PC-3 (cell line): ENCODE data around the gene PIGU. TPM values are rescaled to one million over a fixed set of nuclear protein-coding genes. Genes with fewer than 3 reads are reported as not detected.

Source experiments
- ATAC-seq: fragments of 200-7000 bp; cut with Tn5 transposase; 2 replicates; pipeline ENCODE4 v1.9.1; 2020; ENCODE audit warnings: mild to moderate bottlenecking, moderate library complexity
- BruUV-seq: library from RNA; stranded (reverse); fragments of 400-500 nt; replicated peaks from 2 replicates; lab custom pipeline; 2021; lab: Mats Ljungman, UMichigan
- CTCF ChIA-PET: fragments of 300-600 bp; sonication (Branson Sonifier 250); formaldehyde crosslinking; loops from one replicate; lab custom pipeline; 2022; ENCODE audit warnings: antibody characterized with exemption; lab: Charles Lee
- POLR2A ChIA-PET: fragments of 300-600 bp; sonication (Branson Sonifier 250); formaldehyde crosslinking; loops from one replicate; lab custom pipeline; 2022; ENCODE audit warnings: antibody characterized with exemption; ENCODE audit not compliant: unreplicated experiment; lab: Charles Lee
- DNase-seq: peaks from one replicate; pipeline ENCODE4 v3.0.0-alpha.2; 2015
- H2AFZ ChIP-seq: fragments of 300-600 bp; sonication (generic); 2 replicates; pipeline ENCODE4 v1.6.0; 2016; ENCODE audit warnings: antibody characterized with exemption, low read length
- H3F3A ChIP-seq: fragments of 300-600 bp; sonication (generic); one replicate; pipeline ENCODE4 v1.6.0; 2017; ENCODE audit warnings: antibody characterized with exemption, low read length, control low read depth, mild to moderate bottlenecking; ENCODE audit not compliant: unreplicated experiment
- H3K27ac ChIP-seq: fragments of 300-600 bp; sonication (generic); 2 replicates; pipeline ENCODE4 v1.5.1; 2016; ENCODE audit warnings: mild to moderate bottlenecking, low read length
- H3K27me3 ChIP-seq: fragments of 300-600 bp; sonication (generic); 2 replicates; pipeline ENCODE4 v1.6.1; 2016; ENCODE audit warnings: low read length, mixed read lengths
- H3K36me3 ChIP-seq: fragments of 300-600 bp; sonication (generic); 2 replicates; pipeline ENCODE4 v1.6.1; 2016; ENCODE audit warnings: low read depth, mixed run types, low read length, mixed read lengths
- H3K4me1 ChIP-seq: fragments of 300-600 bp; sonication (generic); 2 replicates; pipeline ENCODE4 v1.5.1; 2016; ENCODE audit warnings: low read length; ENCODE audit not compliant: insufficient read depth
- H3K4me2 ChIP-seq: fragments of 300-600 bp; sonication (generic); 2 replicates; pipeline ENCODE4 v1.6.0; 2016; ENCODE audit warnings: low read length
- H3K4me3 ChIP-seq: fragments of 300-600 bp; sonication (generic); 2 replicates; pipeline ENCODE4 v1.5.1; 2016; ENCODE audit warnings: mild to moderate bottlenecking, low read length, mixed read lengths
- H3K79me2 ChIP-seq: fragments of 300-600 bp; sonication (generic); 2 replicates; pipeline ENCODE4 v1.6.1; 2017; ENCODE audit warnings: low read length, mixed read lengths
- H3K9ac ChIP-seq: fragments of 300-600 bp; sonication (generic); 2 replicates; pipeline ENCODE4 v1.6.0; 2016; ENCODE audit warnings: mild to moderate bottlenecking, low read length
- H3K9me2 ChIP-seq: fragments of 300-600 bp; sonication (generic); replicated peaks from 2 replicates; pipeline ENCODE4 v1.6.1; 2016; ENCODE audit warnings: mixed run types, low read length, mixed read lengths
- H3K9me3 ChIP-seq: fragments of 300-600 bp; sonication (generic); 2 replicates; pipeline ENCODE4 v1.6.1; 2016; ENCODE audit warnings: low read length, mixed read lengths
- H4K20me1 ChIP-seq: fragments of 300-600 bp; sonication (generic); 2 replicates; pipeline ENCODE4 v1.6.1; 2016; ENCODE audit warnings: low read length, mixed read lengths
- CTCF ChIP-seq: fragments of 300-600 bp; sonication (generic); conservative IDR thresholded peaks from 2 replicates; pipeline ENCODE4 v1.5.1; 2017; ENCODE audit warnings: antibody characterized with exemption, low read depth, mild to moderate bottlenecking, low read length
- EZH2 ChIP-seq: fragments of 300-600 bp; sonication (generic); IDR thresholded peaks from one replicate; pipeline ENCODE4 v1.6.1; 2017; ENCODE audit warnings: antibody characterized with exemption, mild to moderate bottlenecking, low read length; ENCODE audit not compliant: unreplicated experiment
- EZH2phosphoT487 ChIP-seq: fragments of 300-600 bp; sonication (generic); IDR thresholded peaks from 2 replicates; pipeline ENCODE4 v1.6.1; 2018; ENCODE audit warnings: mild to moderate bottlenecking, antibody characterized with exemption, low read length, borderline replicate concordance
- intact Hi-C: fragments of 100-400 bp; cut with micrococcal nuclease; formaldehyde crosslinking; loops from 2 replicates; pipeline ENCODE4 v1.9.0; 2023
- total RNA-seq: library from RNA; depleted of rRNA; stranded (reverse); fragments of >200 nt; gene quantifications from 2 replicates; pipeline ENCODE4 v1.2.3, GENCODE V29; 2014

The PIGU gene
- total RNA-seq, 1 experiment from 2014 or later, result 24.5 TPM

GRCh38 chr20:34578521-34578920 is 98.4 kb downstream of the PIGU start:
- no peak for DNase-seq
- no TSS peak for BruUV-seq
- no peak for ATAC-seq
- POLR2A ChIA-PET, result no interaction called here
- H3K9ac ChIP-seq, result peak overlapping the region; percentile 21; the same call in 1 of the 2 replicates
- H3K36me3 ChIP-seq, result no peaks in the 10 kb centered on the region; the same call in 1 of the 2 replicates
- no peak overlapping the region for H3K4me3 ChIP-seq
- peaks cover 6% of the 10 kb centered on the region for H3F3A ChIP-seq
- no peaks in the 10 kb centered on the region for H4K20me1 ChIP-seq
- peaks cover 37% of the 10 kb centered on the region for H3K4me1 ChIP-seq
- CTCF ChIA-PET, result interaction anchor here (0.5 to 2.8 kb wide), 5 partner anchors 127 to 274 kb away, joined by 3 to 37 read pairs (median 6); no protein-coding TSS in a partner anchor
- peak overlapping the region; percentile 56 for H3K4me2 ChIP-seq
- intact Hi-C loops, result no loop called here
- no peaks in the 10 kb centered on the region for H3K79me2 ChIP-seq
- no peak overlapping the region for H2AFZ ChIP-seq
- H3K9me2 ChIP-seq, result no peaks in the 10 kb centered on the region
- TF ChIP-seq EZH2phosphoT487, result no peak
- TF ChIP-seq EZH2, result no peak
- no peak for TF ChIP-seq CTCF
- H3K27ac ChIP-seq, result peak overlapping the region; percentile 29
- no peaks in the 10 kb centered on the region for H3K9me3 ChIP-seq
- H3K27me3 ChIP-seq, result no peaks in the 10 kb centered on the region

GRCh38 chr20:34578025-34578424 is 98.9 kb downstream of the PIGU start:
- Histone ChIP-seq H3K27me3 (no peaks in the 10 kb centered on the region), H3F3A (peaks cover 6% of the 10 kb centered on the region), H3K9me3 (no peaks in the 10 kb centered on the region), H3K36me3 (no peaks in the 10 kb centered on the region; the same call in 1 of the 2 replicates), H4K20me1 (no peaks in the 10 kb centered on the region), H2AFZ (no peak overlapping the region), H3K27ac (no peak overlapping the region), H3K4me2 (no peak overlapping the region), H3K4me3 (no peak overlapping the region), H3K9ac (no peak overlapping the region), H3K9me2 (no peaks in the 10 kb centered on the region), H3K4me1 (peaks cover 34% of the 10 kb centered on the region), H3K79me2 (no peaks in the 10 kb centered on the region)
- BruUV-seq, result no TSS peak
- CTCF ChIA-PET, result no interaction called here
- DNase-seq (no peak), ATAC-seq (no peak)
- TF ChIP-seq EZH2 (no peak), CTCF (no peak), EZH2phosphoT487 (no peak)
- POLR2A ChIA-PET, result no interaction called here
- intact Hi-C loops, result no loop called here

- H3F3A ChIP-seq, result peaks cover 6% of the 10 kb centered on the region
- H4K20me1 ChIP-seq, result no peaks in the 10 kb centered on the region
- intact Hi-C loops, result no loop called here
- peaks cover 31% of the 10 kb centered on the region for H3K4me1 ChIP-seq
- TF ChIP-seq CTCF (no peak), EZH2phosphoT487 (no peak), EZH2 (no peak)
- CTCF ChIA-PET, result no interaction called here
- POLR2A ChIA-PET, result no interaction called here
- H3K27me3 ChIP-seq, result no peaks in the 10 kb centered on the region
- no peaks in the 10 kb centered on the region for H3K9me2 ChIP-seq
- BruUV-seq, result no TSS peak
- H3K4me2 ChIP-seq, result no peak overlapping the region
- no peaks in the 10 kb centered on the region; the same call in 1 of the 2 replicates for H3K36me3 ChIP-seq
- H3K9me3 ChIP-seq, result no peaks in the 10 kb centered on the region
- no peak overlapping the region for H3K9ac ChIP-seq
- no peak overlapping the region for H3K4me3 ChIP-seq
- H3K27ac ChIP-seq, result no peak overlapping the region
- ATAC-seq, result no peak
- no peaks in the 10 kb centered on the region for H3K79me2 ChIP-seq
- no peak overlapping the region for H2AFZ ChIP-seq
- DNase-seq, result no peak
These were observed 99.8 kb downstream of the PIGU start for GRCh38 chr20:34577061-34577460.
